ENCODE results near the gene RSPO4.

DNA sequence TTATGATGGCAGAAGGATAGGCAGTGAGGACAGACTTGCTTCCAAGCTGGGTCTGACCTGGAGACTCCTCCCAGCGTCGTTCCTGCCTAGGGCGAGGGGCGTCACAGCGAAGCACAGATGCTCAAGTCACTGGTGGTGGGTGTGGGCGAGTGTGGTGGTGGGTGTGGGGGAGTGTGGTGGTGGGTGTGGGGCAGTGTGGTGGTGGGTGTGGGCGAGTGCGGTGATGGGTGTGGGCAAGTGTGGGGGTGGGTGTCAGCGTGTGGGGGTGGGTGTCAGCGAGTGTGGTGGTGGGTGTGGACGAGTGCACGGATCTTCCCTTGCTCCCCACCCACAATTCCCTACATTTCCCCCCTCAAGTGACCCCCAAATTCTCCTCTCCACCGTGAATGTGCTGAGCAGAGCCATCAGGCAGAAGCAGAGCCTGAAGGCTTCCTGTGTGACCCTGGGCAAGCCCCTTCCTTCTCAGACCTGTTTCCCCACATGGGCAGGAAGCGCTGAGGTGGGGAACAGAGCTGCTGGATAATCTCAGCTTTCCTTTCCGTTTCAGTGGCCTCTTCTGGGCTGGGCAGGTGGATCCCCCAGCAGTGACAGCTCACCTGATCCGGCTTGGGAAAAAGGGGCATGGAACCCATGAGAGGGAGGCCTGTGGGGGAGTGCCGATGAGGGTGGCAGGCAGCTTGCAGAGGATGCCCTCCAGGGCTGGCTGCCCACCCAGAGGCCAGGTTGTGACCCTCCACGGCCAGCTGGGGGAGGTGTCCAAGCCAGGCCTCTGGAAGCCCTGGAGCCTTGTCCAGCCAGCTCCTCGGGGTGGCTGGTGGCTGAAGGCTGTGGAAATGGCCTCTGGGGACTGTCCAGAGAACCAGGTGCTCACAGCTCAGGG, 42.9 kb downstream of the RSPO4 start:
- TF ChIP-seq, protein P1, sequence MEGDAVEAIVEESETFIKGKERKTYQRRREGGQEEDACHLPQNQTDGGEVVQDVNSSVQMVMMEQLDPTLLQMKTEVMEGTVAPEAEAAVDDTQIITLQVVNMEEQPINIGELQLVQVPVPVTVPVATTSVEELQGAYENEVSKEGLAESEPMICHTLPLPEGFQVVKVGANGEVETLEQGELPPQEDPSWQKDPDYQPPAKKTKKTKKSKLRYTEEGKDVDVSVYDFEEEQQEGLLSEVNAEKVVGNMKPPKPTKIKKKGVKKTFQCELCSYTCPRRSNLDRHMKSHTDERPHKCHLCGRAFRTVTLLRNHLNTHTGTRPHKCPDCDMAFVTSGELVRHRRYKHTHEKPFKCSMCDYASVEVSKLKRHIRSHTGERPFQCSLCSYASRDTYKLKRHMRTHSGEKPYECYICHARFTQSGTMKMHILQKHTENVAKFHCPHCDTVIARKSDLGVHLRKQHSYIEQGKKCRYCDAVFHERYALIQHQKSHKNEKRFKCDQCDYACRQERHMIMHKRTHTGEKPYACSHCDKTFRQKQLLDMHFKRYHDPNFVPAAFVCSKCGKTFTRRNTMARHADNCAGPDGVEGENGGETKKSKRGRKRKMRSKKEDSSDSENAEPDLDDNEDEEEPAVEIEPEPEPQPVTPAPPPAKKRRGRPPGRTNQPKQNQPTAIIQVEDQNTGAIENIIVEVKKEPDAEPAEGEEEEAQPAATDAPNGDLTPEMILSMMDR (optimal IDR thresholded peaks at IDR 0.05 in 1 of 3, IDR thresholded peaks at IDR 0.05 in 1 of 3, conservative IDR thresholded peaks at IDR 0.05 in 1 of 3; ENCODE audit: extremely low read depth in 1 of 3, insufficient read depth in 2 of 3, low read length in 3 of 3) = no peak
- TF ChIP-seq EZH2 (IDR thresholded peaks at IDR 0.05; ENCODE audit: low read length) = no peak

Data from keratinocyte (primary cell).